ENCODE measurements around the gene CATSPERZ. TPM values are rescaled to one million over a fixed set of nuclear protein-coding genes. Genes with fewer than 3 reads are reported as not detected.

CATSPERZ gene
- total RNA-seq, 6 experiments from 2014 or later = not detected

- DNase-seq = no peak
Observed at GRCh38 chr11:64327993-64328392, 27.8 kb downstream of the CATSPERZ start.

GRCh38 chr11:64330888-64331287 lies 30.7 kb downstream of the CATSPERZ start:
- Histone ChIP-seq H3K36me3 (no peaks in the 10 kb centered on the region), H3K4me1 (no peaks in the 10 kb centered on the region), H3K4me3 (no peak overlapping the region), H3K27ac (no peak overlapping the region), H3K9me3 (no peaks in the 10 kb centered on the region), H3K27me3 (no peaks in the 10 kb centered on the region)
- intact Hi-C loops (cut with DNase I) = no loop called here
- no peak for TF ChIP-seq CTCF (IDR thresholded peaks at IDR 0.05)
- no peak for TF ChIP-seq POLR2A (IDR thresholded peaks at IDR 0.05)
- 63% methylated on average over 2 of the region's 11 CpGs for WGBS (ENCODE audit: insufficient coverage, low coverage, low lambda C conversion rate, missing lambda C conversion rate)
- ATAC-seq (no peak), DNase-seq (no peak)

More at GRCh38 chr11:64327993-64328392, 27.8 kb downstream of the CATSPERZ start:
- TF ChIP-seq POLR2A (IDR thresholded peaks at IDR 0.05) (no peak), CTCF (IDR thresholded peaks at IDR 0.05) (no peak)
- Histone ChIP-seq H3K4me3 (no peak overlapping the region), H3K27ac (no peak overlapping the region), H3K27me3 (no peaks in the 10 kb centered on the region), H3K4me1 (no peaks in the 10 kb centered on the region), H3K9me3 (no peaks in the 10 kb centered on the region), H3K36me3 (no peaks in the 10 kb centered on the region)
- intact Hi-C loops (cut with DNase I) = no loop called here
- WGBS (ENCODE audit: insufficient coverage, low coverage, low lambda C conversion rate, missing lambda C conversion rate) = 84% methylated on average over 3 of the region's 3 CpGs
- no peak for ATAC-seq

GRCh38 chr11:64331569-64332371 lies 31.6 kb downstream of the CATSPERZ start:
- 53% methylated on average over 9 of the region's 20 CpGs for WGBS (ENCODE audit: insufficient coverage, low coverage, low lambda C conversion rate, missing lambda C conversion rate)
- H3K36me3 ChIP-seq = no peaks in the 10 kb centered on the region
- intact Hi-C loops (cut with DNase I) = no loop called here
- no peaks in the 10 kb centered on the region for H3K9me3 ChIP-seq
- ATAC-seq = peak; percentile 71 to 83 (median 74)
- H3K4me1 ChIP-seq = no peaks in the 10 kb centered on the region
- no peak overlapping the region for H3K4me3 ChIP-seq
- peak; percentile 28 to 39 (median 29) for TF ChIP-seq CTCF (IDR thresholded peaks at IDR 0.05)
- no peak for TF ChIP-seq POLR2A (IDR thresholded peaks at IDR 0.05)
- peak; percentile 64 to 74 (median 71) for DNase-seq
- no peaks in the 10 kb centered on the region for H3K27me3 ChIP-seq
- H3K27ac ChIP-seq = no peak overlapping the region

GRCh38 chr11:64333556-64333955 lies 33.4 kb downstream of the CATSPERZ start:
- no peaks in the 10 kb centered on the region for H3K4me1 ChIP-seq
- H3K9me3 ChIP-seq = no peaks in the 10 kb centered on the region
- no peaks in the 10 kb centered on the region for H3K36me3 ChIP-seq
- no peak overlapping the region for H3K27ac ChIP-seq
- DNase-seq (no peak), ATAC-seq (no peak)
- no peaks in the 10 kb centered on the region for H3K27me3 ChIP-seq
- no peak overlapping the region for H3K4me3 ChIP-seq
- 83% methylated on average over 3 of the region's 8 CpGs for WGBS (ENCODE audit: insufficient coverage, low coverage, low lambda C conversion rate, missing lambda C conversion rate)
- intact Hi-C loops (cut with DNase I) = no loop called here
- TF ChIP-seq POLR2A (IDR thresholded peaks at IDR 0.05) (no peak), CTCF (IDR thresholded peaks at IDR 0.05) (no peak)

Measured in right lobe of liver (tissue), 6 donors.